A549 (cell line): ENCODE measurements around the gene KRT73.

Experiments
- BCL3 ChIP-seq: fragments of >200 bp; sonication (Bioruptor Twin); formaldehyde crosslinking; IDR thresholded peaks from 3 replicates; pipeline ENCODE4 v1.6.1; 2016
- EHMT2 ChIP-seq: fragments of 200-600 bp; sonication (generic); IDR thresholded peaks from 2 replicates; pipeline ENCODE4 v1.6.1; 2016; ENCODE audit warnings: antibody characterized with exemption, low read depth, mild to moderate bottlenecking, moderate library complexity
- EP300 ChIP-seq, 2 experiments: fragments of >200 bp; sonication (Bioruptor Twin); formaldehyde crosslinking; IDR thresholded peaks; 2 replicates in 1 of 2; 3 replicates in 1 of 2; pipeline ENCODE4 v1.6.1; 2016 to 2017
- POLR2A ChIP-seq: IDR thresholded peaks from 2 replicates; pipeline ENCODE4 v1.6.1; 2012; ENCODE audit warnings: mild to moderate bottlenecking, low read length
- RFX5 ChIP-seq: fragments of 450-650 bp; IDR thresholded peaks from 2 replicates; pipeline ENCODE4 v1.7.1; 2014; ENCODE audit warnings: antibody characterized with exemption, mild to moderate bottlenecking, moderate library complexity
- TP53 ChIP-seq: fragments of 250-450 bp; sonication (Bioruptor Pico); IDR thresholded peaks from 2 replicates; pipeline ENCODE4 v1.5.0; 2021; ENCODE audit warnings: mild to moderate bottlenecking, moderate library complexity
- ZFP36 ChIP-seq: fragments of 450-650 bp; IDR thresholded peaks from 2 replicates; pipeline ENCODE4 v1.6.1; 2014; ENCODE audit warnings: borderline replicate concordance; ENCODE audit not compliant: partially characterized antibody
- TF ChIP-seq, protein P1 (sequence below): fragments of >200 bp; sonication (Bioruptor Twin); formaldehyde crosslinking; IDR thresholded peaks from 3 replicates; pipeline ENCODE4 v1.5.1; 2016
- TF ChIP-seq, protein P2 (sequence below): fragments of 200-600 bp; sonication (generic); IDR thresholded peaks from 2 replicates; pipeline ENCODE4 v1.6.1; 2016; ENCODE audit warnings: antibody characterized with exemption, mild to moderate bottlenecking, moderate library complexity

GRCh38 chr12:52601671-52602070, 16.7 kb downstream of the KRT73 start:
- TF ChIP-seq, protein P1, sequence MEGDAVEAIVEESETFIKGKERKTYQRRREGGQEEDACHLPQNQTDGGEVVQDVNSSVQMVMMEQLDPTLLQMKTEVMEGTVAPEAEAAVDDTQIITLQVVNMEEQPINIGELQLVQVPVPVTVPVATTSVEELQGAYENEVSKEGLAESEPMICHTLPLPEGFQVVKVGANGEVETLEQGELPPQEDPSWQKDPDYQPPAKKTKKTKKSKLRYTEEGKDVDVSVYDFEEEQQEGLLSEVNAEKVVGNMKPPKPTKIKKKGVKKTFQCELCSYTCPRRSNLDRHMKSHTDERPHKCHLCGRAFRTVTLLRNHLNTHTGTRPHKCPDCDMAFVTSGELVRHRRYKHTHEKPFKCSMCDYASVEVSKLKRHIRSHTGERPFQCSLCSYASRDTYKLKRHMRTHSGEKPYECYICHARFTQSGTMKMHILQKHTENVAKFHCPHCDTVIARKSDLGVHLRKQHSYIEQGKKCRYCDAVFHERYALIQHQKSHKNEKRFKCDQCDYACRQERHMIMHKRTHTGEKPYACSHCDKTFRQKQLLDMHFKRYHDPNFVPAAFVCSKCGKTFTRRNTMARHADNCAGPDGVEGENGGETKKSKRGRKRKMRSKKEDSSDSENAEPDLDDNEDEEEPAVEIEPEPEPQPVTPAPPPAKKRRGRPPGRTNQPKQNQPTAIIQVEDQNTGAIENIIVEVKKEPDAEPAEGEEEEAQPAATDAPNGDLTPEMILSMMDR: no peak
- TF ChIP-seq POLR2A (no peak), EP300 (IDR thresholded peaks at IDR 0.05) (no peak), BCL3 (no peak), TP53 (CRISPR knock-in tag) (no peak), RFX5 (no peak), ZFP36 (no peak), EHMT2 (no peak)
- TF ChIP-seq, protein P2, sequence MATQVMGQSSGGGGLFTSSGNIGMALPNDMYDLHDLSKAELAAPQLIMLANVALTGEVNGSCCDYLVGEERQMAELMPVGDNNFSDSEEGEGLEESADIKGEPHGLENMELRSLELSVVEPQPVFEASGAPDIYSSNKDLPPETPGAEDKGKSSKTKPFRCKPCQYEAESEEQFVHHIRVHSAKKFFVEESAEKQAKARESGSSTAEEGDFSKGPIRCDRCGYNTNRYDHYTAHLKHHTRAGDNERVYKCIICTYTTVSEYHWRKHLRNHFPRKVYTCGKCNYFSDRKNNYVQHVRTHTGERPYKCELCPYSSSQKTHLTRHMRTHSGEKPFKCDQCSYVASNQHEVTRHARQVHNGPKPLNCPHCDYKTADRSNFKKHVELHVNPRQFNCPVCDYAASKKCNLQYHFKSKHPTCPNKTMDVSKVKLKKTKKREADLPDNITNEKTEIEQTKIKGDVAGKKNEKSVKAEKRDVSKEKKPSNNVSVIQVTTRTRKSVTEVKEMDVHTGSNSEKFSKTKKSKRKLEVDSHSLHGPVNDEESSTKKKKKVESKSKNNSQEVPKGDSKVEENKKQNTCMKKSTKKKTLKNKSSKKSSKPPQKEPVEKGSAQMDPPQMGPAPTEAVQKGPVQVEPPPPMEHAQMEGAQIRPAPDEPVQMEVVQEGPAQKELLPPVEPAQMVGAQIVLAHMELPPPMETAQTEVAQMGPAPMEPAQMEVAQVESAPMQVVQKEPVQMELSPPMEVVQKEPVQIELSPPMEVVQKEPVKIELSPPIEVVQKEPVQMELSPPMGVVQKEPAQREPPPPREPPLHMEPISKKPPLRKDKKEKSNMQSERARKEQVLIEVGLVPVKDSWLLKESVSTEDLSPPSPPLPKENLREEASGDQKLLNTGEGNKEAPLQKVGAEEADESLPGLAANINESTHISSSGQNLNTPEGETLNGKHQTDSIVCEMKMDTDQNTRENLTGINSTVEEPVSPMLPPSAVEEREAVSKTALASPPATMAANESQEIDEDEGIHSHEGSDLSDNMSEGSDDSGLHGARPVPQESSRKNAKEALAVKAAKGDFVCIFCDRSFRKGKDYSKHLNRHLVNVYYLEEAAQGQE: no peak
